SH-SY5Y (cell line): Measurements from ENCODE around the gene TARP.

Experiments
- GATA2 ChIP-seq: IDR thresholded peaks from 2 replicates; pipeline ENCODE4 v1.6.1; 2011; ENCODE audit warnings: mild to moderate bottlenecking, low read depth, low read length
- GATA3 ChIP-seq: IDR thresholded peaks from 2 replicates; pipeline ENCODE4 v1.6.1; 2011; ENCODE audit warnings: low read depth, mild to moderate bottlenecking, low read length, moderate library complexity

- TF ChIP-seq GATA3 (no peak), GATA2 (no peak)
Measured at GRCh38 chr7:38280707-38281106, 7.3 kb upstream of the TARP start.
